Neural progenitor cell (in vitro differentiated cells): ENCODE measurements around the gene AGTRAP. TPM values are rescaled to one million over a fixed set of nuclear protein-coding genes. Genes with fewer than 3 reads are reported as not detected.

ENCODE experiments used
- DNase-seq: peaks from one replicate; pipeline ENCODE4 v3.0.0-alpha.2; 2016; ENCODE audit warnings: low spot score
- H2AFZ ChIP-seq: fragments of 200-600 bp; sonication (generic); replicated peaks from 2 replicates; pipeline ENCODE4 v1.6.1; 2016; ENCODE audit warnings: antibody characterized with exemption
- H3F3A ChIP-seq: fragments of 200-600 bp; sonication (generic); 2 replicates; pipeline ENCODE4 v1.6.1; 2016; ENCODE audit warnings: antibody characterized with exemption, low read depth
- H3K27ac ChIP-seq: fragments of 200-600 bp; sonication (generic); 2 replicates; pipeline ENCODE4 v1.5.1; 2016; ENCODE audit warnings: mild to moderate bottlenecking
- H3K27me3 ChIP-seq: fragments of 200-600 bp; sonication (generic); 2 replicates; pipeline ENCODE4 v1.6.1; 2016; ENCODE audit warnings: mild to moderate bottlenecking, moderate library complexity
- H3K36me3 ChIP-seq: fragments of 200-600 bp; sonication (generic); 2 replicates; pipeline ENCODE4 v1.5.1; 2016
- H3K4me1 ChIP-seq: fragments of 200-600 bp; sonication (generic); 2 replicates; pipeline ENCODE4 v1.6.1; 2016; ENCODE audit warnings: mixed run types
- H3K4me2 ChIP-seq: fragments of 200-600 bp; sonication (generic); 2 replicates; pipeline ENCODE4 v1.6.1; 2016
- H3K4me3 ChIP-seq: fragments of 200-600 bp; sonication (generic); 2 replicates; pipeline ENCODE4 v1.5.1; 2016
- H3K79me2 ChIP-seq: fragments of 200-600 bp; sonication (generic); 2 replicates; pipeline ENCODE4 v1.6.1; 2016; ENCODE audit warnings: low read depth
- H3K9ac ChIP-seq: fragments of 200-600 bp; sonication (generic); 2 replicates; pipeline ENCODE4 v1.6.1; 2016
- H3K9me3 ChIP-seq: fragments of 200-600 bp; sonication (generic); 2 replicates; pipeline ENCODE4 v1.5.1; 2016; ENCODE audit warnings: low read depth
- H4K20me1 ChIP-seq: fragments of 200-600 bp; sonication (generic); 2 replicates; pipeline ENCODE4 v1.6.1; 2016; ENCODE audit warnings: low read depth
- H3K27ac Mint-ChIP-seq: 3 replicates; pipeline ENCODE4 v1.8.0; 2021; ENCODE audit warnings: mixed read lengths
- H3K27me3 Mint-ChIP-seq: 2 replicates; pipeline ENCODE4 v1.8.0; 2022; ENCODE audit warnings: low read depth, mild to moderate bottlenecking, inconsistent platforms, moderate library complexity, mixed read lengths; ENCODE audit not compliant: insufficient read depth
- H3K36me3 Mint-ChIP-seq: 3 replicates; pipeline ENCODE4 v1.8.0; 2021; ENCODE audit warnings: mixed read lengths
- H3K4me1 Mint-ChIP-seq: 3 replicates; pipeline ENCODE4 v1.8.0; 2021; ENCODE audit warnings: mixed read lengths
- H3K4me3 Mint-ChIP-seq: 3 replicates; pipeline ENCODE4 v1.8.0; 2021; ENCODE audit warnings: mild to moderate bottlenecking, moderate library complexity, mixed read lengths
- H3K9me3 Mint-ChIP-seq: 3 replicates; pipeline ENCODE4 v1.8.0; 2020; ENCODE audit warnings: mixed read lengths
- EZH2 ChIP-seq: fragments of 200-600 bp; sonication (generic); IDR thresholded peaks from 2 replicates; pipeline ENCODE4 v1.6.1; 2017; ENCODE audit warnings: antibody characterized with exemption, mild to moderate bottlenecking, moderate library complexity
- EZH2phosphoT487 ChIP-seq: fragments of 200-600 bp; sonication (generic); IDR thresholded peaks from 2 replicates; pipeline ENCODE4 v1.6.1; 2017; ENCODE audit warnings: antibody characterized with exemption
- total RNA-seq: library from RNA; depleted of rRNA; stranded (reverse); fragments of >200 nt; gene quantifications from 2 replicates; pipeline ENCODE4 v1.2.3, GENCODE V29; 2015; ENCODE audit warnings: low replicate concordance
- TF ChIP-seq, protein P1 (sequence below): fragments of 200-600 bp; sonication (generic); IDR thresholded peaks from 2 replicates; pipeline ENCODE4 v1.5.1; 2017; ENCODE audit warnings: antibody characterized with exemption, mild to moderate bottlenecking

The AGTRAP gene
- total RNA-seq, 1 donor from 2014 or later: 12.4 TPM

DNA sequence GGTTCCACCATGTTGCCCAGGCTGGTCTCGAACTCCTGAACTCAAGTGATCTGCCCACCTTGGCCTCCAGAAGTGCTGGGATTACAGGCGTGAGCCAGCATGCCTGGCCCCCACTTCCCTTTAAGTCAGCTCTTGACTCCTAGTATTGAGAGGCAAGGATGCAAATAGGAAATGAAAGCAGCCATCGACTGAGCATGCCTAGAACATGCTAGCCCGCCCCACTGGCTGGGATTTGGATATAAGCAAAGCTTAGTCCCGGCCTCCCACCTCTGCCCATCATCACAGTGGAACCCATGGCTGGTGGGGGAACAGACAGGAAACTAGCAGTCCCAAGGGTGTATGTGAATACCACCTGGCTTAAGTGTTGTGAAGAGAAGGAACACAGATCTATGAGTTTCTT lies 36.5 kb downstream of the AGTRAP start:
- Mint-ChIP-seq H3K27ac (no peak overlapping the region), H3K9me3 (no peaks in the 10 kb centered on the region), H3K36me3 (no peaks in the 10 kb centered on the region), H3K4me1 (no peaks in the 10 kb centered on the region), H3K27me3 (peaks cover 3% of the 10 kb centered on the region), H3K4me3 (no peak overlapping the region)
- Histone ChIP-seq H3K9me3 (no peaks in the 10 kb centered on the region), H3K4me2 (no peak overlapping the region), H4K20me1 (no peaks in the 10 kb centered on the region), H3K27me3 (no peaks in the 10 kb centered on the region), H3K4me3 (no peak overlapping the region), H3K4me1 (no peaks in the 10 kb centered on the region), H3K79me2 (no peaks in the 10 kb centered on the region), H3K9ac (no peak overlapping the region), H3F3A (no peaks in the 10 kb centered on the region), H3K27ac (no peak overlapping the region), H3K36me3 (no peaks in the 10 kb centered on the region), H2AFZ (no peak overlapping the region)
- no peak for DNase-seq
- TF ChIP-seq EZH2phosphoT487: no peak
- TF ChIP-seq EZH2: no peak
- TF ChIP-seq, protein P1, sequence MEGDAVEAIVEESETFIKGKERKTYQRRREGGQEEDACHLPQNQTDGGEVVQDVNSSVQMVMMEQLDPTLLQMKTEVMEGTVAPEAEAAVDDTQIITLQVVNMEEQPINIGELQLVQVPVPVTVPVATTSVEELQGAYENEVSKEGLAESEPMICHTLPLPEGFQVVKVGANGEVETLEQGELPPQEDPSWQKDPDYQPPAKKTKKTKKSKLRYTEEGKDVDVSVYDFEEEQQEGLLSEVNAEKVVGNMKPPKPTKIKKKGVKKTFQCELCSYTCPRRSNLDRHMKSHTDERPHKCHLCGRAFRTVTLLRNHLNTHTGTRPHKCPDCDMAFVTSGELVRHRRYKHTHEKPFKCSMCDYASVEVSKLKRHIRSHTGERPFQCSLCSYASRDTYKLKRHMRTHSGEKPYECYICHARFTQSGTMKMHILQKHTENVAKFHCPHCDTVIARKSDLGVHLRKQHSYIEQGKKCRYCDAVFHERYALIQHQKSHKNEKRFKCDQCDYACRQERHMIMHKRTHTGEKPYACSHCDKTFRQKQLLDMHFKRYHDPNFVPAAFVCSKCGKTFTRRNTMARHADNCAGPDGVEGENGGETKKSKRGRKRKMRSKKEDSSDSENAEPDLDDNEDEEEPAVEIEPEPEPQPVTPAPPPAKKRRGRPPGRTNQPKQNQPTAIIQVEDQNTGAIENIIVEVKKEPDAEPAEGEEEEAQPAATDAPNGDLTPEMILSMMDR: no peak

DNA sequence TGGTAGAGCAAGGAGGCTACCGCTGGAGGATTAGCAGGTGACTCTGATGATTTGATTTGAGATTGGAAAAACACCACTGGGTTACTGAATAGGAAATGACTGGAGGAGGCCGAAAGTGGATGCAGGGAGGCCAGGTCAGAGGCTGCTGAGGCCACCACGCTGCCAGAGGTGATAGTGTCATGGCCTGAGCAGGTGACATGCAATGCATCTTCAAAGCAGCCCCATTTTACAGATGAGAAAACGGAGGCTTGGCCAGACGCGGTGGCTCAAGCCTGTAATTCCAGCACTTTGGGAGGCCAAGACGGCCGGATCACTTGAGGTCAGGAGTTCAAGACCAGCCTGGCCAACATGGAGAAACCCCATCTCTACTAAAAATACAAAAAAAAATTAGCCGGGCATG lies 38.8 kb downstream of the AGTRAP start:
- Histone ChIP-seq H3K36me3 (no peaks in the 10 kb centered on the region), H3K9ac (no peak overlapping the region), H3K79me2 (no peaks in the 10 kb centered on the region), H3K27me3 (no peaks in the 10 kb centered on the region), H3F3A (no peaks in the 10 kb centered on the region), H2AFZ (no peak overlapping the region), H3K9me3 (no peaks in the 10 kb centered on the region), H3K4me2 (no peak overlapping the region), H3K4me1 (no peaks in the 10 kb centered on the region), H3K4me3 (no peak overlapping the region), H3K27ac (no peak overlapping the region), H4K20me1 (no peaks in the 10 kb centered on the region)
- no peak for DNase-seq
- Mint-ChIP-seq H3K9me3 (no peaks in the 10 kb centered on the region), H3K27ac (no peak overlapping the region), H3K4me3 (no peak overlapping the region), H3K4me1 (no peaks in the 10 kb centered on the region), H3K27me3 (peaks cover 3% of the 10 kb centered on the region), H3K36me3 (no peaks in the 10 kb centered on the region)
- TF ChIP-seq, protein P1: no peak
- TF ChIP-seq EZH2phosphoT487: no peak

DNA sequence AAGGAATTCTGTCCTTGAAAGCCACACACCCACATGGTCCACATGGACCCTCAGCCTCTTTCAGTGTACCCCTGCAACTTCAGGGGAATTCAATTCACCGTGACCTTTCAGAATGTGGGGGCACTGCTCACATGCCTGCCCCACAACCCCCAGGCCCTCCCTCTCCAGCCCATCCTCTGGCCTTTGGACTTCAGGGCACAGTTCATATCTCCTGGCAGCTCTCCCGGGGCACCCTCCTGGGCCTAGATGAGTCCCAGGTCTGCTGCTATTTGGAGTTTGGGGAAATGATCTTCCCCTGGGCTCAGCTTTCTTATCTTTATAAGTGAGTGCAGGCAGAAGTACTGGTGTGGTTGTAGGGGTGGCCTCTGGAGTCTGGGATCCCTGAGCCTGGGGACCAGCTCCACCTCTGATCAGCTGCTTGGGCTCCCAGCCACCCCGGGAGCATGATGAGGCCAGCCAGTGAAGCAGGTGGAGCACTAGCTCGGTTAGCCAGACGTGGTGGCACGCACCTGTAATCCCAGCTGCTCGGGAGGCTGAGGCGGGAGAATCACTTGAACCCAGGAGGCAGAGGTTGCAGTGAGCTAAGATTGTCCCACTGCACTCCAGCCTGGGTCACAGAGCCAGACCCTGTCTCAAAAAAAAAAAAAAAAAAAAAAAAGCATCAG lies 41.9 kb downstream of the AGTRAP start:
- H3K27ac Mint-ChIP-seq: no peak overlapping the region
- Histone ChIP-seq H3K9me3 (no peaks in the 10 kb centered on the region), H3K4me2 (no peak overlapping the region), H3K36me3 (no peaks in the 10 kb centered on the region), H2AFZ (no peak overlapping the region), H3F3A (no peaks in the 10 kb centered on the region), H4K20me1 (no peaks in the 10 kb centered on the region), H3K27me3 (no peaks in the 10 kb centered on the region), H3K4me3 (no peak overlapping the region), H3K9ac (no peak overlapping the region), H3K4me1 (no peaks in the 10 kb centered on the region), H3K27ac (no peak overlapping the region), H3K79me2 (no peaks in the 10 kb centered on the region)
- peaks cover 2% of the 10 kb centered on the region for H3K27me3 Mint-ChIP-seq
- H3K4me3 Mint-ChIP-seq: no peak overlapping the region
- H3K9me3 Mint-ChIP-seq: no peaks in the 10 kb centered on the region
- H3K36me3 Mint-ChIP-seq: no peaks in the 10 kb centered on the region
- H3K4me1 Mint-ChIP-seq: peaks cover 2% of the 10 kb centered on the region
- no peak for TF ChIP-seq EZH2phosphoT487
- TF ChIP-seq, protein P1: no peak
- TF ChIP-seq EZH2: no peak
- no peak for DNase-seq
